Dendritic cell treated with granulocyte-macrophage colony-stimulating factor and Interleukin-4, amounts not matched to agents 40 ng/mL and 50 ng/mL, for 4 days (primary cell): ENCODE measurements around the gene ENTPD5.
A peak's percentile ranks its signal among the peaks of the same experiment; 100 is the strongest.
"Not testable (repeated sequence)": the region's sequence is repeated elsewhere in the genome, so short reads cannot be mapped to it uniquely, and the experiment has no call there.

ENCODE experiments used
- H3K27ac Mint-ChIP-seq: one replicate; pipeline ENCODE4 v1.8.0; 2022; ENCODE audit warnings: mild to moderate bottlenecking, mixed read lengths
- H3K27me3 Mint-ChIP-seq: one replicate; pipeline ENCODE4 v1.8.0; 2022; ENCODE audit warnings: mild to moderate bottlenecking, mixed read lengths
- H3K36me3 Mint-ChIP-seq: one replicate; pipeline ENCODE4 v1.8.0; 2022; ENCODE audit warnings: low read depth, mixed read lengths
- H3K4me1 Mint-ChIP-seq: one replicate; pipeline ENCODE4 v1.8.0; 2022; ENCODE audit warnings: low read depth, mixed read lengths
- H3K4me3 Mint-ChIP-seq: one replicate; pipeline ENCODE4 v1.8.0; 2022; ENCODE audit warnings: mild to moderate bottlenecking, moderate library complexity, mixed read lengths
- H3K9me3 Mint-ChIP-seq: one replicate; pipeline ENCODE4 v1.8.0; 2022; ENCODE audit warnings: mixed read lengths
- intact Hi-C: fragments of 100-400 bp; cut with micrococcal nuclease; formaldehyde crosslinking; loops from one replicate; pipeline ENCODE4 v1.15.0; 2022

The ENTPD5 gene

GRCh38 chr14:73994926-73995325 is 24.2 kb downstream of the ENTPD5 start:
- H3K36me3 Mint-ChIP-seq = peaks cover 21% of the 10 kb centered on the region
- H3K27me3 Mint-ChIP-seq, H3K27ac Mint-ChIP-seq, H3K9me3 Mint-ChIP-seq, intact Hi-C loops, H3K4me1 Mint-ChIP-seq, H3K4me3 Mint-ChIP-seq: not testable (repeated sequence)

- Mint-ChIP-seq H3K4me1 (no peaks in the 10 kb centered on the region), H3K9me3 (no peaks in the 10 kb centered on the region), H3K4me3 (no peak overlapping the region), H3K27me3 (no peaks in the 10 kb centered on the region), H3K36me3 (peaks cover 23% of the 10 kb centered on the region), H3K27ac (no peak overlapping the region)
- intact Hi-C loops = no loop called here
Measured at GRCh38 chr14:73991092-73991491, 28.0 kb downstream of the ENTPD5 start.

- H3K27me3 Mint-ChIP-seq, H3K4me3 Mint-ChIP-seq, intact Hi-C loops, H3K27ac Mint-ChIP-seq, H3K4me1 Mint-ChIP-seq, H3K9me3 Mint-ChIP-seq: not testable (repeated sequence)
- peaks cover 32% of the 10 kb centered on the region for H3K36me3 Mint-ChIP-seq
Measured at GRCh38 chr14:73988656-73989055, 30.4 kb downstream of the ENTPD5 start.

DNA sequence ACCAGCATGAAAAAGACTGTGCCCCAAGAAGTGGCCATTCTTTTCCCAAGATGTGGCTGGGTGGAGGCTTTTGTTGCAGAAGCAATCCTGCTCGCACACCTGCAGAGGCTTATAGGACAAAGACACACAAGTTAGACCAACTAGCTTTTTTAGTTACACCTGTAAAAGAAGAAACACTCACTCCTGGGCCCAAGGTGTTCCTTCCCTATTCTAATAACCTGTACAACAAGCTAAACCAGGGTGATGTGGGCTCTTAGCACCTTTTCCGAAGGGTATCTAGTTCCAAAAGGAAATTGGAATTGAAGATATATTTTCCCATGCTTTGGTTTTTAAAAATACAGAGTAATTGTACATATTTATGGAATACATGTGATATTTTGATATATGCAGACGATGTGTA is 31.0 kb downstream of the ENTPD5 start:
- H3K9me3 Mint-ChIP-seq = no peaks in the 10 kb centered on the region
- H3K27ac Mint-ChIP-seq = no peak overlapping the region
- no peaks in the 10 kb centered on the region for H3K27me3 Mint-ChIP-seq
- H3K4me1 Mint-ChIP-seq = no peaks in the 10 kb centered on the region
- H3K4me3 Mint-ChIP-seq = no peak overlapping the region
- H3K36me3 Mint-ChIP-seq = peaks cover 32% of the 10 kb centered on the region
- intact Hi-C loops = no loop called here

GRCh38 chr14:73977896-73978295 is 41.2 kb downstream of the ENTPD5 start:
- H3K36me3 Mint-ChIP-seq = peaks cover 21% of the 10 kb centered on the region
- no peaks in the 10 kb centered on the region for H3K4me1 Mint-ChIP-seq
- intact Hi-C loops = no loop called here
- no peaks in the 10 kb centered on the region for H3K27me3 Mint-ChIP-seq
- H3K27ac Mint-ChIP-seq = no peak overlapping the region
- no peak overlapping the region for H3K4me3 Mint-ChIP-seq
- no peaks in the 10 kb centered on the region for H3K9me3 Mint-ChIP-seq

- H3K4me1 Mint-ChIP-seq = no peaks in the 10 kb centered on the region
- intact Hi-C loops = no loop called here
Measured at GRCh38 chr14:73976125-73976524, 43.0 kb downstream of the ENTPD5 start.

DNA sequence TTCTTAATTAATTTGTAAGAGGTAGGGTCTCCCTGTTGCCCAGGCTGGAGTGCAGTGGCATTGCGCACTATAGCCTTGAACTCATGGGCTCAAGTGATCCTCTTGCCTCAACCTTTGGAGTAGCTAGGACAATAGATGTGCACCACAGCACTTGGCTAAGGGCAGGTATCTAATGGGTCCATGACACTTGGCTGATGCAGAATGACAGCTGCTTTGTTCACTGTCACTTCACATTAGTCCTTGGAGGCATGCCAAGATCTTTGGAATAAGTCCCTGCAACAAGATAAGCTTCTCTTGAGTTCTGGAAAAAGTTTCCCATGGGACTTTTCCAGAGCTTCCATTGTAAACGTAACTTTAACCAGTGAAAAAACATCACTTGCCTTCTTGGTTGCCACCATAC is 45.6 kb downstream of the ENTPD5 start:
- intact Hi-C loops = no loop called here
- no peaks in the 10 kb centered on the region for H3K27me3 Mint-ChIP-seq
- no peaks in the 10 kb centered on the region for H3K4me1 Mint-ChIP-seq
- H3K4me3 Mint-ChIP-seq = no peak overlapping the region
- H3K36me3 Mint-ChIP-seq = peaks cover 53% of the 10 kb centered on the region
- no peaks in the 10 kb centered on the region for H3K9me3 Mint-ChIP-seq
- H3K27ac Mint-ChIP-seq = no peak overlapping the region

More at GRCh38 chr14:73976125-73976524, 43.0 kb downstream of the ENTPD5 start:
- Mint-ChIP-seq H3K27ac (no peak overlapping the region), H3K27me3 (no peaks in the 10 kb centered on the region), H3K36me3 (peaks cover 39% of the 10 kb centered on the region), H3K9me3 (no peaks in the 10 kb centered on the region), H3K4me3 (no peak overlapping the region)

GRCh38 chr14:73968885-73969284 is 50.2 kb downstream of the ENTPD5 start:
- no peak overlapping the region for H3K27ac Mint-ChIP-seq

DNA sequence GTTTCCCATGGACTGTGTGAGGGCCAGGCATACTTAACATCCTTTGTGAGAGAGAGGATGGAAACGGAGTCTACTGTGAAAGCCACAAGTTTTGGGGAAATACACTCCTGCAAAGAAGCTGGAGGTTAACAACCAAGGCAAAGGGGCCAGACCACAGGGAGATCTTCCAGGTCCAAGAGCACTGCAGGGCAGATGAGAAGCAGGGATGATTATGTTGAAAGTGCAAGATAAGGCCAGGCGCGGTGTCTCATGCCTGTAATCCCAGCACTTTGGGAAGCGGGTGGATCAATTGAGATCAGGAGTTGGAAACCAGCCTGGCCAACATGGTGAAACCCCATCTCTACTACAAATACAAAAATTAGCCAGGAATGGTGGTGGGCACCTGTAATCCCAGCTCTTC is 53.9 kb downstream of the ENTPD5 start:
- peaks cover 76% of the 10 kb centered on the region for H3K36me3 Mint-ChIP-seq

More at GRCh38 chr14:73968885-73969284, 50.2 kb downstream of the ENTPD5 start:
- intact Hi-C loops = no loop called here
- no peaks in the 10 kb centered on the region for H3K4me1 Mint-ChIP-seq
- H3K4me3 Mint-ChIP-seq = no peak overlapping the region
- peaks cover 64% of the 10 kb centered on the region for H3K36me3 Mint-ChIP-seq
- no peaks in the 10 kb centered on the region for H3K9me3 Mint-ChIP-seq
- no peaks in the 10 kb centered on the region for H3K27me3 Mint-ChIP-seq

DNA sequence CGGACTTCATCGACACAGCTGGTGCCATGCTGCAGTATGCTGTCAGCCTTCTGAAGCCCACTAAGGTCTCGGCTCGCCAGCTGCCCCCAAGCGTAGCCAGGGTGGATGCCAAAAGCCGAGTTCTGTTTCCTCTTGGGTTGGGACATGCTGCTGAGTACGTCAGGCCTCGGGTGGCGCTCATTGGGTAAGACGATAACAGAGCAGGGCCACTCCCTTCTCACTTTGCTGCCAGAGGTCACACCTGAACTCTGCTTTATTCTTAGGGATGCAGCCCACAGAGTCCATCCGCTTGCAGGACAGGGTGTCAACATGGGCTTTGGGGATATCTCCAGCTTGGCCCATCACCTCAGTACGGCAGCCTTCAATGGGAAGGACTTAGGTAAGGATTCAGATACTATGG is 57.9 kb downstream of the ENTPD5 start:
- no peaks in the 10 kb centered on the region for H3K9me3 Mint-ChIP-seq
- H3K4me3 Mint-ChIP-seq = no peak overlapping the region
- intact Hi-C loops = no loop called here
- peaks cover 5% of the 10 kb centered on the region for H3K4me1 Mint-ChIP-seq
- no peak overlapping the region for H3K27ac Mint-ChIP-seq
- no peaks in the 10 kb centered on the region for H3K27me3 Mint-ChIP-seq
- H3K36me3 Mint-ChIP-seq = peaks cover 82% of the 10 kb centered on the region

More for the DNA sequence above, 53.9 kb downstream of the ENTPD5 start:
- Mint-ChIP-seq H3K27me3 (no peaks in the 10 kb centered on the region), H3K4me1 (no peaks in the 10 kb centered on the region), H3K4me3 (no peak overlapping the region), H3K9me3 (no peaks in the 10 kb centered on the region), H3K27ac (no peak overlapping the region)
- intact Hi-C loops = no loop called here

DNA sequence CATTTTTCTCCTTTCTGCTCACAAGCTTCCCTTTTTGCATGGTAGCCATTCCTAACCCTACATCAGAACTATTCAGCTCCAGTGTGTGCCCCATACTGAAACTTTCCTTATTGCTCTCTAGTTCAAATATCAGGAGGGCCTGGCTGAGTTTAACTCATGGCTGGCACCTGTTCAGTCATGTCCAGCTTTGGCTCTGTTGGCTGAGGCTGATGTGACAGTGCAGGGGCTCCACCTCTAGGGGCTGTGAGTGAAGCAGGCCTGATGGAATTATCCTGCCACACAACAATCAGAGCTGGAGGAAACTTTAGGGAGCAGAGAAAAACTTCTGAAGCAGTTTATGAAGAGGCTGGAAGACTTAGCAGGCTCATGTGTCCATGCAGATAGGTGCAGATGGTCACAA is 60.5 kb downstream of the ENTPD5 start:
- Mint-ChIP-seq H3K9me3 (no peaks in the 10 kb centered on the region), H3K27ac (peak overlapping the region; percentile 19)
- intact Hi-C loops = no loop called here

GRCh38 chr14:73955674-73956073 is 63.4 kb downstream of the ENTPD5 start:
- H3K4me1 Mint-ChIP-seq = peaks cover 13% of the 10 kb centered on the region
- intact Hi-C loops = no loop called here
- peaks cover 83% of the 10 kb centered on the region for H3K36me3 Mint-ChIP-seq
- no peak overlapping the region for H3K4me3 Mint-ChIP-seq
- H3K27me3 Mint-ChIP-seq = no peaks in the 10 kb centered on the region
- no peak overlapping the region for H3K27ac Mint-ChIP-seq
- no peaks in the 10 kb centered on the region for H3K9me3 Mint-ChIP-seq

More for the DNA sequence above, 60.5 kb downstream of the ENTPD5 start:
- Mint-ChIP-seq H3K4me3 (no peak overlapping the region), H3K4me1 (peaks cover 5% of the 10 kb centered on the region), H3K36me3 (peaks cover 98% of the 10 kb centered on the region), H3K27me3 (no peaks in the 10 kb centered on the region)

- peaks cover 10% of the 10 kb centered on the region for H3K4me1 Mint-ChIP-seq
- H3K4me3 Mint-ChIP-seq = no peak overlapping the region
- peaks cover 74% of the 10 kb centered on the region for H3K36me3 Mint-ChIP-seq
- intact Hi-C loops = no loop called here
- H3K27me3 Mint-ChIP-seq = no peaks in the 10 kb centered on the region
- H3K27ac Mint-ChIP-seq = no peak overlapping the region
- H3K9me3 Mint-ChIP-seq = no peaks in the 10 kb centered on the region
Measured at GRCh38 chr14:73953731-73954130, 65.4 kb downstream of the ENTPD5 start.

GRCh38 chr14:73949752-73950734 is 69.0 kb downstream of the ENTPD5 start, which contains the start of the genes COQ6 and FAM161B:
COQ6 (plus strand) TSS chr14:73950302; CDS start chr14:73950333, 31 bp downstream.
FAM161B (minus strand) TSS chr14:73950094; CDS start chr14:73950026, 68 bp downstream.
- intact Hi-C loops = loop anchor here (2.0 kb wide), 1 partner anchor 69 kb away; the partner anchor contains the start of genes BBOF1 and ENTPD5
- Mint-ChIP-seq H3K27ac (peak within 1 kb of the TSS; percentile 88), H3K4me1 (peaks cover 10% of the 10 kb centered on the region), H3K36me3 (peaks cover 39% of the 10 kb centered on the region), H3K9me3 (no peaks in the 10 kb centered on the region), H3K4me3 (peak within 1 kb of the TSS; percentile 94), H3K27me3 (no peaks in the 10 kb centered on the region)
